OCI-LY3 (cell line): Measurements from ENCODE around the gene ANKRD10.

Source experiments
- H2AFZ ChIP-seq: fragments of 200-600, 300-600 bp; shearing (Covaris generic); 2 replicates; pipeline ENCODE4 v1.6.0; 2014; ENCODE audit warnings: antibody characterized with exemption, low read depth, low read length
- H3K27ac ChIP-seq: fragments of 200-600, 300-600 bp; sonication (generic); 2 replicates; pipeline ENCODE4 v1.5.1; 2014; ENCODE audit warnings: mild to moderate bottlenecking, low read length, moderate library complexity, mixed read lengths
- H3K27me3 ChIP-seq: fragments of 200-600, 300-600 bp; sonication (generic); 2 replicates; pipeline ENCODE4 v1.6.1; 2014; ENCODE audit warnings: low read depth, low read length, mixed read lengths
- H3K36me3 ChIP-seq: fragments of 200-600, 300-600 bp; sonication (generic); replicated peaks from 2 replicates; pipeline ENCODE3; 2014; ENCODE audit warnings: low read depth, low read length, mixed read lengths
- H3K4me1 ChIP-seq: fragments of 300-600, 200-600 bp; sonication (generic); 2 replicates; pipeline ENCODE4 v1.6.1; 2014; ENCODE audit warnings: low read length, mixed read lengths
- H3K4me2 ChIP-seq: fragments of 200-600, 300-600 bp; sonication (generic); 2 replicates; pipeline ENCODE4 v1.6.1; 2014; ENCODE audit warnings: low read length, mixed read lengths
- H3K4me3 ChIP-seq: fragments of 300-600, 200-600 bp; sonication (generic); 2 replicates; pipeline ENCODE4 v1.5.1; 2014; ENCODE audit warnings: antibody characterized with exemption, mild to moderate bottlenecking, low read length, moderate library complexity
- H3K79me2 ChIP-seq: fragments of 300-600, 200-600 bp; shearing (Covaris generic); 2 replicates; pipeline ENCODE4 v1.6.1; 2014; ENCODE audit warnings: mild to moderate bottlenecking, low read length, mixed read lengths
- H3K9ac ChIP-seq: fragments of 300-600, 200-600 bp; shearing (Covaris generic); 2 replicates; pipeline ENCODE4 v1.6.0; 2014; ENCODE audit warnings: mild to moderate bottlenecking, low read length, moderate library complexity
- H3K9me3 ChIP-seq: fragments of 200-600, 300-600 bp; shearing (Covaris generic); 2 replicates; pipeline ENCODE4 v1.6.1; 2014; ENCODE audit warnings: low read length, mixed read lengths; ENCODE audit not compliant: insufficient read depth
- H4K20me1 ChIP-seq: fragments of 200-600, 300-600 bp; sonication (generic); 2 replicates; pipeline ENCODE4 v1.6.1; 2016; ENCODE audit warnings: low read length, mixed read lengths; ENCODE audit not compliant: insufficient read depth
- CTCF ChIP-seq: fragments of 200-600, 300-600 bp; sonication (generic); IDR thresholded peaks from 2 replicates; pipeline ENCODE4 v1.5.1; 2014; ENCODE audit warnings: antibody characterized with exemption, low read length, low read depth
- EZH2phosphoT487 ChIP-seq: fragments of 200-600 bp; shearing (Covaris generic); IDR thresholded peaks from 2 replicates; pipeline ENCODE4 v1.6.1; 2018; ENCODE audit warnings: antibody characterized with exemption, mixed run types, low read depth

Gene ANKRD10

GRCh38 chr13:110945928-110946570, 31.2 kb upstream of the ANKRD10 start:
- Histone ChIP-seq H3K79me2 (no peaks in the 10 kb centered on the region), H3K4me2 (no peak overlapping the region), H3K9ac (no peak overlapping the region), H3K4me1 (peaks cover 41% of the 10 kb centered on the region), H2AFZ (no peak overlapping the region), H3K36me3 (no peaks in the 10 kb centered on the region), H3K27me3 (no peaks in the 10 kb centered on the region), H3K4me3 (no peak overlapping the region), H3K27ac (no peak overlapping the region), H3K9me3 (no peaks in the 10 kb centered on the region), H4K20me1 (no peaks in the 10 kb centered on the region)
- no peak for TF ChIP-seq CTCF
- TF ChIP-seq EZH2phosphoT487: no peak

- H3K4me2 ChIP-seq: no peak overlapping the region
- H2AFZ ChIP-seq: no peak overlapping the region
- no peak overlapping the region for H3K4me3 ChIP-seq
- no peaks in the 10 kb centered on the region for H3K36me3 ChIP-seq
- H3K79me2 ChIP-seq: no peaks in the 10 kb centered on the region
- peaks cover 37% of the 10 kb centered on the region for H3K4me1 ChIP-seq
- no peak overlapping the region for H3K27ac ChIP-seq
- H3K9me3 ChIP-seq: no peaks in the 10 kb centered on the region
- TF ChIP-seq EZH2phosphoT487: no peak
- no peak overlapping the region for H3K9ac ChIP-seq
- H4K20me1 ChIP-seq: no peaks in the 10 kb centered on the region
- H3K27me3 ChIP-seq: no peaks in the 10 kb centered on the region
These were observed 30.4 kb upstream of the ANKRD10 start for GRCh38 chr13:110944968-110945927.

- Histone ChIP-seq H3K4me3 (no peak overlapping the region), H3K27ac (peak overlapping the region; percentile 1; the same call in 1 of the 2 replicates), H3K27me3 (no peaks in the 10 kb centered on the region), H3K9ac (no peak overlapping the region), H4K20me1 (no peaks in the 10 kb centered on the region), H3K4me2 (peak overlapping the region; percentile 16), H3K79me2 (no peaks in the 10 kb centered on the region), H3K9me3 (no peaks in the 10 kb centered on the region), H2AFZ (no peak overlapping the region), H3K36me3 (no peaks in the 10 kb centered on the region), H3K4me1 (peaks cover 37% of the 10 kb centered on the region)
- TF ChIP-seq EZH2phosphoT487 (no peak), CTCF (peak; percentile 97)
These were observed 29.5 kb upstream of the ANKRD10 start for GRCh38 chr13:110944121-110944967.

GRCh38 chr13:110942248-110942981, 27.5 kb upstream of the ANKRD10 start:
- no peaks in the 10 kb centered on the region for H3K9me3 ChIP-seq
- no peaks in the 10 kb centered on the region for H4K20me1 ChIP-seq
- H3K4me3 ChIP-seq: peak overlapping the region; percentile 44
- no peak for TF ChIP-seq CTCF
- no peak for TF ChIP-seq EZH2phosphoT487
- H3K4me2 ChIP-seq: peak overlapping the region; percentile 64
- peaks cover 53% of the 10 kb centered on the region for H3K4me1 ChIP-seq
- peak overlapping the region; percentile 64 for H3K27ac ChIP-seq
- no peak overlapping the region for H2AFZ ChIP-seq
- peak overlapping the region; percentile 45; the same call in 1 of the 2 replicates for H3K9ac ChIP-seq
- H3K79me2 ChIP-seq: no peaks in the 10 kb centered on the region
- H3K36me3 ChIP-seq: no peaks in the 10 kb centered on the region
- H3K27me3 ChIP-seq: no peaks in the 10 kb centered on the region
